SU-DHL-6 (cell line): ENCODE results near the gene DNAH9.

ENCODE experiments used
- H2AFZ ChIP-seq: fragments of 200-600 bp; sonication (generic); 2 replicates; pipeline ENCODE4 v1.6.1; 2014; ENCODE audit warnings: low read depth, mild to moderate bottlenecking, moderate library complexity, mixed read lengths, antibody characterized with exemption, low read length; ENCODE audit not compliant: severe bottlenecking
- H3F3A ChIP-seq: fragments of 200-600 bp; shearing (Covaris generic); 2 replicates; pipeline ENCODE4 v1.6.0; 2016; ENCODE audit warnings: antibody characterized with exemption, mild to moderate bottlenecking; ENCODE audit not compliant: insufficient read depth
- H3K27ac ChIP-seq: fragments of 200-600 bp; sonication (generic); 2 replicates; pipeline ENCODE4 v1.5.1; 2016; ENCODE audit warnings: low read depth, mild to moderate bottlenecking, low read length, moderate library complexity, mixed read lengths
- H3K27me3 ChIP-seq: fragments of 200-600 bp; sonication (generic), shearing (Covaris generic); 2 replicates; pipeline ENCODE4 v1.6.0; 2014; ENCODE audit warnings: mild to moderate bottlenecking, low read length
- H3K36me3 ChIP-seq: fragments of 200-600 bp; sonication (generic); 2 replicates; pipeline ENCODE4 v1.6.1; 2014; ENCODE audit warnings: mild to moderate bottlenecking, low read length, mixed read lengths
- H3K4me2 ChIP-seq: fragments of 300-600, 200-600 bp; shearing (Covaris generic), sonication (generic); 2 replicates; pipeline ENCODE4 v1.6.0; 2014; ENCODE audit warnings: low read length, low read depth, mild to moderate bottlenecking; ENCODE audit not compliant: poor library complexity, severe bottlenecking
- H3K4me3 ChIP-seq: fragments of 200-600 bp; sonication (generic); 2 replicates; pipeline ENCODE4 v1.5.1; 2014; ENCODE audit warnings: antibody characterized with exemption, low read length, mild to moderate bottlenecking, mixed read lengths; ENCODE audit not compliant: insufficient read depth, poor library complexity, severe bottlenecking
- H3K79me2 ChIP-seq: fragments of 200-600 bp; sonication (generic); 2 replicates; pipeline ENCODE4 v1.6.1; 2014; ENCODE audit warnings: mild to moderate bottlenecking, low read length, moderate library complexity; ENCODE audit not compliant: insufficient read depth
- H3K9ac ChIP-seq: fragments of 200-600 bp; sonication (generic); 2 replicates; pipeline ENCODE4 v1.7.0; 2014; ENCODE audit warnings: mild to moderate bottlenecking, low read length
- H3K9me2 ChIP-seq: fragments of 200-600 bp; sonication (generic); replicated peaks from 2 replicates; pipeline ENCODE4 v1.6.1; 2014; ENCODE audit warnings: low read length; ENCODE audit not compliant: insufficient read depth
- H3K9me3 ChIP-seq: fragments of 200-600 bp; sonication (generic); 2 replicates; pipeline ENCODE4 v1.6.1; 2014; ENCODE audit warnings: low read length, mixed read lengths; ENCODE audit not compliant: insufficient read depth
- H4K20me1 ChIP-seq: fragments of 200-600 bp; sonication (generic); 2 replicates; pipeline ENCODE4 v1.6.1; 2014; ENCODE audit warnings: low read depth, mild to moderate bottlenecking, antibody characterized with exemption, low read length, moderate library complexity, mixed read lengths
- CTCF ChIP-seq: fragments of 200-600 bp; sonication (generic); IDR thresholded peaks from one replicate; pipeline ENCODE4 v1.5.1; 2017; ENCODE audit warnings: antibody characterized with exemption, mild to moderate bottlenecking, low read length, moderate library complexity; ENCODE audit not compliant: insufficient read depth, poor library complexity, severe bottlenecking
- EZH2phosphoT487 ChIP-seq: fragments of 200-600 bp; sonication (generic), shearing (Covaris generic); conservative IDR thresholded peaks from 2 replicates; pipeline ENCODE4 v1.6.1; 2018; ENCODE audit warnings: mild to moderate bottlenecking, antibody characterized with exemption, low read length, moderate library complexity, mixed read lengths

DNAH9 gene

GRCh38 chr17:11869680-11870394, 271.6 kb downstream of the DNAH9 start:
- Histone ChIP-seq H3K27me3 (no peaks in the 10 kb centered on the region; the same call in 1 of the 2 replicates), H3K36me3 (no peaks in the 10 kb centered on the region), H4K20me1 (no peaks in the 10 kb centered on the region), H3K9me2 (no peaks in the 10 kb centered on the region), H2AFZ (no peak overlapping the region), H3K9me3 (no peaks in the 10 kb centered on the region), H3K9ac (no peak overlapping the region), H3K4me3 (no peak overlapping the region), H3F3A (no peaks in the 10 kb centered on the region), H3K4me2 (no peak overlapping the region), H3K79me2 (no peaks in the 10 kb centered on the region), H3K27ac (no peak overlapping the region)
- TF ChIP-seq CTCF, result no peak
- TF ChIP-seq EZH2phosphoT487, result no peak

GRCh38 chr17:11871773-11872172, 273.5 kb downstream of the DNAH9 start:
- TF ChIP-seq CTCF (no peak), EZH2phosphoT487 (no peak)
- no peak overlapping the region for H3K27ac ChIP-seq
- H3K4me3 ChIP-seq, result no peak overlapping the region
- no peak overlapping the region for H2AFZ ChIP-seq
- no peaks in the 10 kb centered on the region for H3K36me3 ChIP-seq
- no peak overlapping the region for H3K9ac ChIP-seq
- no peak overlapping the region for H3K4me2 ChIP-seq
- no peaks in the 10 kb centered on the region; the same call in 1 of the 2 replicates for H3K27me3 ChIP-seq
- no peaks in the 10 kb centered on the region for H3K79me2 ChIP-seq
- no peaks in the 10 kb centered on the region for H3K9me2 ChIP-seq
- no peaks in the 10 kb centered on the region for H3F3A ChIP-seq
- H4K20me1 ChIP-seq, result no peaks in the 10 kb centered on the region
- H3K9me3 ChIP-seq, result no peaks in the 10 kb centered on the region

- Histone ChIP-seq H3F3A (no peaks in the 10 kb centered on the region), H3K9me2 (no peaks in the 10 kb centered on the region), H4K20me1 (no peaks in the 10 kb centered on the region), H3K9me3 (no peaks in the 10 kb centered on the region), H3K4me3 (no peak overlapping the region), H2AFZ (no peak overlapping the region), H3K27me3 (no peaks in the 10 kb centered on the region; the same call in 1 of the 2 replicates), H3K36me3 (no peaks in the 10 kb centered on the region), H3K79me2 (no peaks in the 10 kb centered on the region), H3K9ac (no peak overlapping the region), H3K4me2 (no peak overlapping the region), H3K27ac (no peak overlapping the region)
- no peak for TF ChIP-seq EZH2phosphoT487
Observed at GRCh38 chr17:11874756-11875155, 276.5 kb downstream of the DNAH9 start.

GRCh38 chr17:11880714-11881113, 282.4 kb downstream of the DNAH9 start:
- H3K4me3 ChIP-seq, result no peak overlapping the region
- no peak overlapping the region for H3K9ac ChIP-seq
- H3K79me2 ChIP-seq, result no peaks in the 10 kb centered on the region
- no peaks in the 10 kb centered on the region for H3K9me3 ChIP-seq
- TF ChIP-seq CTCF (no peak), EZH2phosphoT487 (no peak)
- H2AFZ ChIP-seq, result no peak overlapping the region
- no peaks in the 10 kb centered on the region for H3F3A ChIP-seq
- no peaks in the 10 kb centered on the region for H3K9me2 ChIP-seq
- H4K20me1 ChIP-seq, result no peaks in the 10 kb centered on the region
- no peak overlapping the region for H3K4me2 ChIP-seq
- H3K27me3 ChIP-seq, result no peaks in the 10 kb centered on the region
- H3K27ac ChIP-seq, result no peak overlapping the region
- H3K36me3 ChIP-seq, result no peaks in the 10 kb centered on the region
